Activated T-cell treated with anti-CD3 and anti-CD28 coated beads, Interleukin-2, amount 50 U/mL, for 24 hours (primary cell): ENCODE measurements around the gene STKLD1.

Experiments
- DNase-seq: peaks from one replicate; pipeline ENCODE4 v3.0.0-alpha.2; 2020
- H3K27ac Mint-ChIP-seq: 2 replicates; pipeline ENCODE4 v1.8.0; 2020; ENCODE audit warnings: mild to moderate bottlenecking, mixed read lengths
- H3K27me3 Mint-ChIP-seq: 2 replicates; pipeline ENCODE4 v1.8.0; 2020; ENCODE audit warnings: mixed read lengths
- H3K36me3 Mint-ChIP-seq: 2 replicates; pipeline ENCODE4 v1.8.0; 2020; ENCODE audit warnings: low read depth, mixed read lengths
- H3K4me1 Mint-ChIP-seq: 2 replicates; pipeline ENCODE4 v1.8.0; 2020; ENCODE audit warnings: low read depth, mixed read lengths
- H3K4me3 Mint-ChIP-seq: 2 replicates; pipeline ENCODE4 v1.8.0; 2020; ENCODE audit warnings: mild to moderate bottlenecking, moderate library complexity, mixed read lengths
- H3K9me3 Mint-ChIP-seq: 2 replicates; pipeline ENCODE4 v1.8.0; 2020; ENCODE audit warnings: mixed read lengths

STKLD1 gene

GRCh38 chr9:133417541-133418461 is 41.6 kb downstream of the STKLD1 start, which contains the start of gene REXO4:
REXO4 (minus strand) TSS chr9:133418010; CDS start chr9:133417844, 166 bp downstream.
- H3K4me1 Mint-ChIP-seq, result peaks cover 66% of the 10 kb centered on the region
- peak within 1 kb of the TSS; percentile 91 for H3K4me3 Mint-ChIP-seq
- no peaks in the 10 kb centered on the region for H3K9me3 Mint-ChIP-seq
- peak within 1 kb of the TSS; percentile 94 for H3K27ac Mint-ChIP-seq
- no peaks in the 10 kb centered on the region for H3K27me3 Mint-ChIP-seq
- H3K36me3 Mint-ChIP-seq, result peaks cover 55% of the 10 kb centered on the region
- peak; percentile 94 for DNase-seq

- Mint-ChIP-seq H3K4me1 (peaks cover 62% of the 10 kb centered on the region), H3K27ac (peak overlapping the region; percentile 94), H3K36me3 (peaks cover 43% of the 10 kb centered on the region), H3K27me3 (no peaks in the 10 kb centered on the region), H3K4me3 (peak overlapping the region; percentile 91), H3K9me3 (no peaks in the 10 kb centered on the region)
- DNase-seq, result no peak
These were observed 42.8 kb downstream of the STKLD1 start for GRCh38 chr9:133419005-133419404.

GRCh38 chr9:133420392-133420827 is 44.2 kb downstream of the STKLD1 start:
- H3K27ac Mint-ChIP-seq, result peak overlapping the region; percentile 59
- H3K4me1 Mint-ChIP-seq, result peaks cover 49% of the 10 kb centered on the region

GRCh38 chr9:133421615-133422542 is 45.7 kb downstream of the STKLD1 start, which contains the start of gene ADAMTS13:
ADAMTS13 (plus strand) TSS chr9:133422367; CDS start chr9:133422444, 77 bp downstream.
- DNase-seq, result peak; percentile 52
- Mint-ChIP-seq H3K36me3 (peaks cover 14% of the 10 kb centered on the region), H3K4me3 (no peak within 1 kb of the TSS), H3K4me1 (peaks cover 34% of the 10 kb centered on the region), H3K27me3 (peaks cover 19% of the 10 kb centered on the region), H3K9me3 (no peaks in the 10 kb centered on the region), H3K27ac (peak within 1 kb of the TSS; percentile 63)

More at GRCh38 chr9:133420392-133420827, 44.2 kb downstream of the STKLD1 start:
- peaks cover 29% of the 10 kb centered on the region for H3K36me3 Mint-ChIP-seq
- H3K27me3 Mint-ChIP-seq, result peaks cover 4% of the 10 kb centered on the region
- no peak overlapping the region for H3K4me3 Mint-ChIP-seq
- DNase-seq, result no peak
- no peaks in the 10 kb centered on the region for H3K9me3 Mint-ChIP-seq

GRCh38 chr9:133423216-133423615 is 47.0 kb downstream of the STKLD1 start:
- H3K27ac Mint-ChIP-seq, result no peak overlapping the region

GRCh38 chr9:133424187-133424586 is 48.0 kb downstream of the STKLD1 start:
- Mint-ChIP-seq H3K27me3 (peaks cover 33% of the 10 kb centered on the region), H3K36me3 (no peaks in the 10 kb centered on the region), H3K4me3 (no peak overlapping the region), H3K27ac (no peak overlapping the region), H3K4me1 (peaks cover 27% of the 10 kb centered on the region), H3K9me3 (no peaks in the 10 kb centered on the region)
- no peak for DNase-seq

More at GRCh38 chr9:133423216-133423615, 47.0 kb downstream of the STKLD1 start:
- Mint-ChIP-seq H3K4me1 (peaks cover 36% of the 10 kb centered on the region), H3K4me3 (no peak overlapping the region), H3K9me3 (no peaks in the 10 kb centered on the region), H3K27me3 (peaks cover 32% of the 10 kb centered on the region), H3K36me3 (peaks cover 2% of the 10 kb centered on the region)
- no peak for DNase-seq

- Mint-ChIP-seq H3K4me3 (no peak overlapping the region), H3K27me3 (peaks cover 35% of the 10 kb centered on the region), H3K27ac (no peak overlapping the region), H3K4me1 (peaks cover 24% of the 10 kb centered on the region), H3K36me3 (no peaks in the 10 kb centered on the region), H3K9me3 (no peaks in the 10 kb centered on the region)
- no peak for DNase-seq
These were observed 49.0 kb downstream of the STKLD1 start for GRCh38 chr9:133425049-133425632.

GRCh38 chr9:133426011-133426410 is 49.8 kb downstream of the STKLD1 start:
- H3K4me3 Mint-ChIP-seq, result no peak overlapping the region
- H3K27ac Mint-ChIP-seq, result no peak overlapping the region
- peaks cover 37% of the 10 kb centered on the region for H3K27me3 Mint-ChIP-seq
- no peaks in the 10 kb centered on the region for H3K36me3 Mint-ChIP-seq
- peaks cover 18% of the 10 kb centered on the region for H3K4me1 Mint-ChIP-seq
- H3K9me3 Mint-ChIP-seq, result no peaks in the 10 kb centered on the region
- DNase-seq, result no peak

- no peak for DNase-seq
- peaks cover 37% of the 10 kb centered on the region for H3K27me3 Mint-ChIP-seq
- no peaks in the 10 kb centered on the region for H3K9me3 Mint-ChIP-seq
- peaks cover 4% of the 10 kb centered on the region for H3K4me1 Mint-ChIP-seq
- no peak overlapping the region for H3K27ac Mint-ChIP-seq
- H3K4me3 Mint-ChIP-seq, result no peak overlapping the region
- no peaks in the 10 kb centered on the region for H3K36me3 Mint-ChIP-seq
These were observed 51.6 kb downstream of the STKLD1 start for GRCh38 chr9:133427658-133428348.

- H3K9me3 Mint-ChIP-seq, result no peaks in the 10 kb centered on the region
- peaks cover 37% of the 10 kb centered on the region for H3K27me3 Mint-ChIP-seq
- no peak overlapping the region for H3K27ac Mint-ChIP-seq
- peaks cover 4% of the 10 kb centered on the region for H3K4me1 Mint-ChIP-seq
- H3K36me3 Mint-ChIP-seq, result no peaks in the 10 kb centered on the region
- no peak for DNase-seq
- H3K4me3 Mint-ChIP-seq, result no peak overlapping the region
These were observed 52.5 kb downstream of the STKLD1 start for GRCh38 chr9:133428617-133429101.

GRCh38 chr9:133429214-133429613 is 53.0 kb downstream of the STKLD1 start:
- H3K27me3 Mint-ChIP-seq, result peaks cover 37% of the 10 kb centered on the region
- DNase-seq, result no peak
- no peak overlapping the region for H3K4me3 Mint-ChIP-seq
- peaks cover 4% of the 10 kb centered on the region for H3K4me1 Mint-ChIP-seq
- no peaks in the 10 kb centered on the region for H3K9me3 Mint-ChIP-seq
- H3K27ac Mint-ChIP-seq, result no peak overlapping the region
- no peaks in the 10 kb centered on the region for H3K36me3 Mint-ChIP-seq

- no peaks in the 10 kb centered on the region for H3K36me3 Mint-ChIP-seq
- H3K27ac Mint-ChIP-seq, result no peak overlapping the region
- no peak overlapping the region for H3K4me3 Mint-ChIP-seq
- H3K4me1 Mint-ChIP-seq, result peaks cover 4% of the 10 kb centered on the region
- peak; percentile 38 for DNase-seq
- H3K27me3 Mint-ChIP-seq, result peaks cover 37% of the 10 kb centered on the region
- no peaks in the 10 kb centered on the region for H3K9me3 Mint-ChIP-seq
These were observed 53.5 kb downstream of the STKLD1 start for GRCh38 chr9:133429641-133430161.

- H3K27ac Mint-ChIP-seq, result no peak overlapping the region
- H3K4me1 Mint-ChIP-seq, result peaks cover 4% of the 10 kb centered on the region
- H3K9me3 Mint-ChIP-seq, result no peaks in the 10 kb centered on the region
- no peak overlapping the region for H3K4me3 Mint-ChIP-seq
- no peak for DNase-seq
- no peaks in the 10 kb centered on the region for H3K36me3 Mint-ChIP-seq
- H3K27me3 Mint-ChIP-seq, result peaks cover 35% of the 10 kb centered on the region
These were observed 54.1 kb downstream of the STKLD1 start for GRCh38 chr9:133430244-133430643.
